GM21717 (cell line): ENCODE results near the gene ARID4A.
"Not testable (repeated sequence)": the region's sequence is repeated elsewhere in the genome, so short reads cannot be mapped to it uniquely, and the experiment has no call there.

Experiments used
- ATAC-seq: cut with Tn5 transposase; IDR thresholded peaks from one replicate; pipeline ENCODE4 v1.9.1; 2021; ENCODE audit warnings: mild to moderate bottlenecking, moderate library complexity; ENCODE audit not compliant: unreplicated experiment

The ARID4A gene

DNA sequence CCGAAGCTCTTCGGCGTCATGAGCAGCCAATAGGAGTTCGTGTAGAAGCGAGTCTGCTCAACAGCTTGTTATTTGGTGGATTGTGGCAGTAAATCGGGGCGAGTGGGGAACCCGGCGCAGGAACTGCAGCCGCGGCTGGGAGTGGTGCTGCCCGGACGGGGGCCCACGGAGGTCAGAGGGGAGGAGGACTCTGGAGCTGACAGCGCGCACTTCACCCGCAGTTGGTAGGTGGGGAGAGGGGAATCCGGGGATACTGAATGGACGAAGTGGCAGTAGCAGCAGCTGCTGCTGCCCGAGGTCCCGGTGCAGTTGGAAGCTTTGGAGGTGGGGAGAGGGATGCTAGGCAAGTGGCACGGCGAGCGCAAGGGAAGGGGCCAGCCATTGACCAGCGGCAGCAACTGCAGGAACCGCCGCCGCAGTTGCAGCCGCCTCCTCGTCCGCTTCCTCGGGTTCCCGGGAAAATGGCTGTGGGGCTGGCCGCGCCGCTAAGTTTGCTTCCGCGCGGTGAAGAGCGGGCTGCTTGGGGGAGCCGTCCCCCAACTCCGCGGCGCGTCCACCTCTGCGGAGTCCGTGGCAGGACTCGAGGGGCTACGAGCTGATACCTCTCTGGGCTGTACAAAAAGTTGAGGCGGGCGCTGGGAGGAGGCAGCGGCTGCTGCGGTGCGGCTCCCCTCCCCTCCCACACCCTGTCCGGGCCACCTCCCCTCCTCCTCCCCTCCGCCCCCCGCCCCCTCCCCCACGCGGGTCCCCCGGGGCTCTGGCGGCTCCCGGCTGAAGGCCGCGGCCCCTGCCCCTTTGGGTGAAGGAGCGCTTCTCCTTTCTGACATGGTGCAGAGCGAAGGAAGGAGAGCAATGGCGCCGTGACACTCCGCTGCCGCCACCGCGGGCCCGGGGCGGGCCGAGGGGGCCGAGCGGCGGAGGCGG is at the start of gene ARID4A:
Gene ARID4A (plus strand): TSS at position 79 of the 924 bp plus-strand sequence. CDS start 1,300 bp downstream, outside the sequence.
- ATAC-seq: peak; percentile 17

- ATAC-seq: no peak
Observed at GRCh38 chr14:58249611-58250010, 48.7 kb upstream of the ARID4A start.

DNA sequence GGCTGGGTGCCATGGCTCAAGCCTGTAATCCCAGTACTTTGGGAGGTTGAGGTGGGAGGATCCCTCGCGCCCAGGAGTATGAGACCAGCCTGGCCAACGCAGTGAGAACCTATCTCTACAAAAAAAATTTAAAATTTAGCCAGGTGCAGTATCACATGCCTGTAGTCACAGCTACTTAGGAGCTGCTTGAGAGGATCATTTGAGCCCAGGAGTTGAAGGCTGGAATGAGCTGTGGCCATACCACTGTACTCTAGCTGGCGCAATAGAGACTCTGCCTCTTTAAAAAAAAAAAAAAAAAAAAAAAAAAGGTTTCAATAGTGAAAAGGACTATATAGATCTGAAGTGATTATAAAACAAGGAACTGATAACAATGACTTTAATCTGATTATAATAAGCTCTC is 40.2 kb upstream of the ARID4A start:
- ATAC-seq: no peak

DNA sequence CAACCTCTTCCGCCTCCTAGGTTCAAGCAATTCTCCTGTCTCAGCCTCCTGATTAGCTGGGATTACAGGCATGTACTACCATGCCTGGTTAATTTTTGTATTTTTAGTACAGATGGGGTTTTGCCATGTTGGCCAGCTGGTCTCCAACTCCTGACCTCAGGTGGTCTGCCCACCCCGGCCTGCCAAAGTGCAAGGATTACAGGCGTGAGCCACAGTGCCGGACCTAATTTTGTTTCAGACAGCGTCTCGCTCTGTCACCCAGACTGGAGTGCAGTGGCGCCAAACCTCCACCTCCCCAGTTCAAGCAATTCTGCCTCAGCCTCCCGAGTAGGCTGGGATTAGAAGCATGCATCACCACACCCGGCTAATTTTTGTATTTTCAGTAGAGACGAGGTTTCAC is 36.4 kb upstream of the ARID4A start:
- not testable (repeated sequence) for ATAC-seq

DNA sequence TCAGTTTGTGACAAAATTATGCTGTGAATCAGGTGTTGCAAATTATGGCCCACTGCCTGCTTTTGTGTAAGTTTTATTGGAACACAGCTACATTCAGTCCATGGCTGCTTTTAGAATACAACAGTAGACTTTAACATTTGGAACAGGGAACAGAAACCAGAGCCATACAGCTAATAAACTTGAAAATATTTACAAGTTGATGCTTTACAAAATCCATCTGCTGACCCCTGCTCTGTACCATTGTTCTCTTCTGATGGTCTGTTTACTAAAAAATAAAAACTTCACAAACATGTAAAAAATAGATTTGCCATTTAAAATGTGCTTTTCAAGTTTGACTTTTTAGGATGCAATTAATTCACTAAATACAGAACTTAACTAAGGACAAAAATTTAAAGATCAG is 33.0 kb upstream of the ARID4A start:
- ATAC-seq: no peak

DNA sequence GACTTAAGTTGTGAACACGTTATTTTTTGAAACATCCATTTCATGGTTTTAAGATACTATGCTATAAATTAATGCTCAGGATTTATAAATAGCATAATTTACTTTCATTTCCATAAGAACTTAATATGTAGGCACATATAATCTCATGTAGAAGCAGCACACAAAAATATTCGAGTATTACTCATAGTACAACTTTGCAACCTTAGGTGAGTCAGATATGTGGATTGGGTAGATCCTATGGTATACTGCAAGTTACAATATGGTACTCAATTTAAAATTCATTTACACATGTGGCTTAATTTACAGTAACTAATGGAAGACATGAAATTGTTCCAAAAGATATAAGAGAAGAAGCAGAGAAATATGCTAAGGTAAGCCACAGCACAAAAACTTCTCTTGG is 27.7 kb upstream of the ARID4A start:
- no peak for ATAC-seq

DNA sequence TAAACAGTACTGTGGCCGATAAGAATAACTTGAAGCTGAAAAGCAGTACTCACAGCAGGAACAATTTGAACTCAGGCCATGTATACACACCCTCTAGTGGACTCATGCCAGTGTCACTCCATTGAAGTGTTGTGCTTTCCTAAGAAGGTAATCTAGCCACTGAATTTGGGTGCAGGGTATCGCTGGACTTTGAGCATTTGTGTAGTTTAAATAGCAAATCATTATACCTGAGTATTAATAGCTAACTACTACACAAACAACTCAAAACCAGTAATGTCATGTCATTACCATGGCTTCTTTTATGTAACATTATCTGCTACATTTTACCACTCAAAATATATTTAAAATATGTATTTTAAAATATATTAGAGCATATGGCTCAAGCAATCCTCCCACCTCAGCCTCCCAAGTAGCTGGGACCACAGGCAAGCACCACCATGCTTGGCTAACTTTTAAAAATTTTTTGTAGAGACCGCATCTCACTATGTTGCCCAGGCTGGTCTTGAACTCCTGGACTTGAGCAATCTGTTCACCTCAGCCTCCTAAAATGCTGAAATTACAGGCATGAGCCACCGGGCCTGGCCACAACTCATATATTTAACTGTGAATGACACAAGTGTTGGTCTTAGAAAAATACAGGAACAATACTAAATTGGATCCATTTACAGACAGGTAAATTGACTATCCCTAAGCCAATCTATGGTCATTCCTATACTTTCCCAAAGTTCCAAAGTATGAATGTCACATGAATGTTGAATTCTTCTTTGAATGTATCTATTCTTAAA is 25.6 kb upstream of the ARID4A start:
- ATAC-seq: no peak

DNA sequence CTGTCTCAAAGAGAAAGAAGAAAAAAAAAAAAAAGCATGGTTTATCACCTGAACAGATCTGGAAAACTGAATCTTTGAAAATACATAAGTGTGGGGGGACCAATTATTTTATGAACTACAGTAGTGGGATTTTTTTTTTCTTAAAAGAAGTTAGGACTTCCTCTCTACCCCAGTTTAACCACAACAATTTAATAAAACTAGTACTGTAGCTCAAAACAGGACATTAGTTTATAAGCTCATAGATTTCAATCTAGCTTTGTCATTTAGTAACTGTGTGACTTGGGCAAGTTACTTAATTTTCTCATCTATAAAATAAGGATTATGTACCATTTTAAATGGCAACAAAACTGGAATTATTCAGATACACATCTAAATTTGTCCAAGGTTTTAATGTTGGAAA is 23.5 kb upstream of the ARID4A start:
- ATAC-seq: no peak

GRCh38 chr14:58275527-58276190 is 22.7 kb upstream of the ARID4A start:
- no peak for ATAC-seq

- no peak for ATAC-seq
Observed at GRCh38 chr14:58276208-58276607, 22.1 kb upstream of the ARID4A start.

GRCh38 chr14:58278177-58278576 is 20.2 kb upstream of the ARID4A start:
- ATAC-seq: no peak

GRCh38 chr14:58280954-58281787 is 17.2 kb upstream of the ARID4A start:
- ATAC-seq: peak; percentile 77

GRCh38 chr14:58281969-58282368 is 16.4 kb upstream of the ARID4A start:
- ATAC-seq: no peak

DNA sequence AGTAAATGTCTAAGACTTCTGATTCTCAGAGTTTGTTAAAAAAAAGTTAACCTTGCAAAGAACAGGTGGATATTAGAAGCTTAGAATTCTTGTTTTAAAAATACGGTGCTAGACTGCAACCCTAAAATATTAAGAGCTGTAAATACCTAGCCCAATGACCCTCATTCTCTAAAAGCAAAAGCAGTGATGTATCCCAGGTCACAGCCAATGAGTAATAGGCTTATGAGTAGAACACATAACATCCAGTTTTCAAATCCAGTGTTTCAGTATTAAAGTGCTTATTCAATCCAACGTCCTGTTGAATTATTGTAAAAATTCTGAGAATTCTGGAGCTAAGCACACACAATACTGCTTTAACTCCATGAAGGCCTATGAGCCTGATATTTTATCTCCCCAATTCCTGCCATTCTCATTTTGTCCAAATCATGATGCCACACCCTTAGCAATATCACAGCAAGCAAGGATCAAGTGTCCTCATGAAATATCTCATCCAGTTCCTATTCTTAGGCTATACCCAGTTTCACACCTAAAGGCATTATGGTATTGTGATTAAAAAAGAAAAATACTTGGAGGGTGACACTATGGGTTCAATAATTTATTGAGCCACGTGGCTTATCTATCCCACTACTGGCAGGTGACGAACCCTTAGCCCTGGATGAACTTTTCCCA is 15.3 kb upstream of the ARID4A start:
- ATAC-seq: no peak

- ATAC-seq: no peak
Observed at GRCh38 chr14:58283730-58284129, 14.6 kb upstream of the ARID4A start.

DNA sequence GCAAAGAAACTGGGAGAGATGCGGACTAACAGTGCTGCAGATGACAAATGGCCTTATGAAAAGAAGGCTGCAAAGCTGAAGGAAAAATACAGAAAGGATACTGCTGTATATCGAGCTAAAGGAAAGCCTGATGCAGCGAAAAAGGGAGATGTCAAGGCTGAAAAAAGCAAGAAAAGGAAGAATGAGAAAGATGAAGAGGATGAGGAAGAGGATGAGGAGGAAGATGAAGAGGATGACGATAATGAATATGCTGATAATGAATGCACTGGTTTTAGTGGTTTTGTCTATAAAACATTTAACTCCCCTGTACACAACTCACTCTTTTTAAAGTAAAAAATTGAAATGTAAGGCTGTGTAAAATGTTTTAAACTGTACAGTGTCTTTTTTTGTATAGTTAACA is 13.2 kb upstream of the ARID4A start:
- no peak for ATAC-seq

- no peak for ATAC-seq
Observed at GRCh38 chr14:58287607-58288042, 10.7 kb upstream of the ARID4A start.

DNA sequence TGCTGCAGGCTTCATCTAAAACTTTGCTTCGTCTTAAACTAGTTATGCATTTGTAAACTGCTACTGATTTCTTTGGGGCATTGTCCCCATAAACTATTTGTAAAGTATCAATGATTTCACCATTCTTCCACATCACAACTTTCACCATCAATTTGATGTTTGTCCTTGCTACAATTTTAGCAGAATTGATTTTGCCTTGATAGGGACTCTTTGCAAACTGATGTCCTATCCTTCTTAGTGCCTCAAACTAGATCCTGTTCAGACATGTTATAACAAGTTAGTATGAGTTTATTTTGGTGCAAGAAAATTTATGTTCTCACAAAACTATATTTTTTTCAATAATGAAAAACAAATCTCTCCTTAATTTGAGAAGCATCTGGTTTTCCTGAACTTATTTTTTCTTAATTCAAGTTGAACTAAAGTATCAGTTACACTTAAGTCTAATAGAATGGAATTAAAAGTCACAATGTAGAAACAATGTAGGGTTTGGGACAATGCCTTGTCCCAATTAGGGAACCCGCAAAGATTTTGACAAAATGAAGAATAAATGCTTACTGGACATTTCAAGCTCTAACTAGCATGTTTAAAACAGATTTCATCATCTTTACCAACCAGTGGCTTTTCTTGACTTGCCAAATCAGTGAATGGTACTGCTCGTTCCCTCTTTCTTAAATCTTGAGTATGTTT is 10.1 kb upstream of the ARID4A start:
- ATAC-seq: no peak

DNA sequence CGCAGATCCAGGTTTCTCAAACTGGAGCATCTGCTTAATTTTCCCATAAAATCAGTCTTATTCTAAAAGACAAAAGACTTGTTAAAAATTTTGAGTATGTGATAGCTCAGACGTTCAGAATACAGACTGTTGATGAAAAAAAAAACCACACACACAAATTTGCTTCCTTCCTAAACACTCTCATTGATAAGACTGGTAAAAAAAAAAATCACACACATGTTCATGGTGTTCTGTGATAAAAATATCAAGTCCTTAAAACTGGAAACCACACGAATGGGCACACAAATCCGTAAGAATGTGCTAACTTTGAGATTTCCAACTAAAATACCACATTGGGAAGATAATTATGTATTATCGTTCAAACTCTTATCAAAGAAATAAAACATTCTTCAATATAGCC is 6.7 kb upstream of the ARID4A start:
- no peak for ATAC-seq
